Aortic smooth muscle cell (primary cell): Measurements from ENCODE around the gene PIGL. TPM values are rescaled to one million over a fixed set of nuclear protein-coding genes. Genes with fewer than 3 reads are reported as not detected.

Experiments used
- total RNA-seq: library from RNA; depleted of rRNA; stranded (reverse); fragments of >200 nt; gene quantifications from 2 replicates; pipeline ENCODE4 v1.2.3, GENCODE V29; 2014

PIGL gene
- 16.0 and 17.7 TPM in 2 replicates for total RNA-seq

GRCh38 chr17:16217002-16217635 lies at the start of gene PIGL:
TSS of gene PIGL (plus strand) at chr17:16217210. CDS start at chr17:16217227, 17 bp downstream.

DNA sequence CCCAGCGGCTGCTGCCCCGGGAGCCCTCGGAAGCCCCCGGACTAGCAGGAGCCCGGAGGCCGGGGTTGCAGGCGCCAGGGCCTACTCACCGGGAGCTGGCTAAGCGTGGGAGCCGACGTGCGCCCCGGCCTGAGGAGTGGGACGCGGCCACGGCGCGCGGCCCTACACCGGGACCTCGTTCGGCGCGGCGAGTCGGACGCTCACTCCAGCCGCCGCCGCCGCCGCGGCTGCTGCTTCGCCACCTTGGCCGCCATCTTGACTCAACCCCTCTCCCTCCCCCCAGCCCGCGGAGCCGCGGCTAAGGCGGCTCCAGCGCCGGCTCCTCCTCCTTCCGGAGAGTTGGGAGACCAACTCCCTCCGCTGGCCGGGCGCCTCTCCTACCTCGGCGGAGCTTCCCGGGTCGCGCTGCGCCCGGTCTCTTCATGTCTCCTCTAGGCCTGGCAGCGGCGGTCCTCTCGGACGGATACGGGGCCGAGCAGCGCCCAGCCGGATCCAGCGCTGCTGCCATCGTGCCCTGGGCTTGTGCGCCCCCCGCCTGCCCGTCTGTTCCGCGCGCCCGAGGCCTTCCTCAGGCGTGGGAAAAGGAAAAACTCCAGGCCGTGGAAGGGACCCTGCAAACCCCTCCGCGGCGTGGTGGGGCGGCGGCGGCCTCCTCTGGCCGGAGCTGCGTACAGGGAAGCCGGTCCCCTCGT lies 1.6 kb upstream of the PIGL start, which contains the start of gene NCOR1:
Gene NCOR1 (minus strand): TSS at position 262 of the 692 bp plus-strand sequence. CDS start 20,965 bp downstream, outside the sequence.

DNA sequence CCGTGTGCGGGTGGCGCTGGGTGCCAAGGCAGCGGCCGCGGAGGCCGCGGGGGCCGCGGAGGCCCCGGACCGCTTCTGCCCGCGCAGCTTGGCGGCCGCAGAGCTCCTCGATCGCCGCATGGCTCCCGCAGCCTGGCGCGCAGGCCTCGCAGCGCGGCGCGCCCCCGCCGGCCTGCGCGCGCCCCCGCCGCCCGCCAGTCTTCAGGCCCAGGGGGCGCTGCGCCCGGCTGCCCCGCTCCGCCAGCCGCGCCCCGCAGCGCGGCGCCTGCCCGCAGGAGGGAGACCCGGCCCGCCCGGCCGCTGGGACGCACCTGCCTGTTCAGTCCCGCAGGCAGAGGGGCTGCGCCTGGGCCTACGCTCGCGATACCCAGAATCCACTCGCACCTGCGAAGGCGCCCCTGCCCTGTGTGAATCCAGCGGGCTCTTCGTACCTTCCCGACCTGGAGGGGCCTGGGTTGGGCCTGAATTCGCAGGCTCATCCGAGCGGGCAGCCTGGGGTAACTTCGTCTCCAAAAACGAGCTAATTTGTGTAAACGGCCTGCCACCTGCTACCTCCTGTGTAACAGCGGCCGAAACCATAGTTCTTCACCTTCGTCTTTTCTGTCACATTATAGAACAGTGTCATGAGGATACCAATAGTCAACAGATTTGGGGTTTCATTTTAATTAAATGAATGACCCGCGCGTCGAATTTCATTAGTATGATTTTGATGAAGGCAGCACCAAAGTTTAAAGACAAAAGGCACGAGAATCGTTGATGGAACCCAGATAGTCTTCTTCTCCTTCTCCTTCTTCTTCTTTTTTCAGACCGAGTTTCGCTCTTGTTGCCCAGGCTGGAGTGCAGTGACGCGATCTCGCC lies 136.5 kb downstream of the PIGL start, which contains the start of gene CENPV:
Gene CENPV (minus strand): TSS at position 153 of the 858 bp plus-strand sequence. CDS start 33 bp downstream, at position 120.

Other genes with a start within 250 kb of the PIGL start
- 14.0 and 26.7 TPM in 2 replicates for gene ZSWIM7, start 217.5 kb upstream of the PIGL start, total RNA-seq
- 37.5 and 63.7 TPM in 2 replicates for gene TTC19, start 217.4 kb upstream of the PIGL start, total RNA-seq
- gene NCOR1, start 1.7 kb upstream of the PIGL start, total RNA-seq: 90.5 and 113 TPM in 2 replicates
- gene CENPV, start 136.3 kb downstream of the PIGL start, total RNA-seq: 7.0 and 7.3 TPM in 2 replicates
- gene UBB, start 163.9 kb downstream of the PIGL start, total RNA-seq: 3,707 and 4,042 TPM in 2 replicates
- gene TRPV2, start 198.4 kb downstream of the PIGL start, total RNA-seq: 34.3 and 40.8 TPM in 2 replicates